Vagina (tissue), 2 donors: ENCODE measurements around the gene FLRT3.

ENCODE experiments used
- CTCF ChIP-seq, 3 experiments: fragments of 450-650 bp in 2 of 3; fragments of 200-600 bp in 1 of 3; sonication (generic) in 1 of 3; IDR thresholded peaks; one replicate each; pipeline ENCODE4 v1.5.1; 2017 to 2019; ENCODE audit warnings: antibody characterized with exemption in 3 of 3, mild to moderate bottlenecking in 2 of 3, moderate library complexity in 2 of 3
- POLR2A ChIP-seq, 2 donors: fragments of 450-650 bp; IDR thresholded peaks; one replicate each; pipeline ENCODE4 v1.6.1; 2017; ENCODE audit warnings: antibody characterized with exemption in 2 of 2, mild to moderate bottlenecking in 2 of 2, moderate library complexity in 2 of 2
- POLR2AphosphoS5 ChIP-seq, 2 donors: sonication (generic); formaldehyde crosslinking; IDR thresholded peaks; one replicate each; pipeline ENCODE4 v1.9.0; 2017; ENCODE audit warnings: antibody characterized with exemption in 2 of 2, mild to moderate bottlenecking in 2 of 2, low read depth in 1 of 2; ENCODE audit not compliant: insufficient read depth in 1 of 2

GRCh38 chr20:14284443-14284842 is 53.0 kb downstream of the FLRT3 start:
- no peak for TF ChIP-seq CTCF (IDR thresholded peaks at IDR 0.05)
- TF ChIP-seq POLR2AphosphoS5 (IDR thresholded peaks at IDR 0.05; ENCODE audit: insufficient read depth in 1 of 2, low read depth in 1 of 2) = peak in 1 of 2 donors; percentile 50
- no peak for TF ChIP-seq POLR2A (IDR thresholded peaks at IDR 0.05)
